ENCODE measurements around the gene PCGF1. TPM values are rescaled to one million over a fixed set of nuclear protein-coding genes. Genes with fewer than 3 reads are reported as not detected.

The PCGF1 gene
- total and polyA plus RNA-seq, 2 of the 8 experiments (the other 6 are each of a cell fraction or from before 2014, with no cell fraction given): 10.0 to 23.7 TPM

- no peak overlapping the region for H2AFZ ChIP-seq (ENCODE audit: low read length)
- TF ChIP-seq POU5F1 (IDR thresholded peaks at IDR 0.05; ENCODE audit: low read depth, low read length): no peak
- no peak for TF ChIP-seq SP1 (IDR thresholded peaks at IDR 0.05; ENCODE audit: low read depth, low read length)
- TF ChIP-seq ATF3 (IDR thresholded peaks at IDR 0.05; ENCODE audit: insufficient read depth, low read depth, low read length): no peak
- no peak for TF ChIP-seq EGR1 (IDR thresholded peaks at IDR 0.05; ENCODE audit: borderline replicate concordance, low read depth, low read length)
- TF ChIP-seq CHD1 (IDR thresholded peaks at IDR 0.05; ENCODE audit: low read depth, low read length): no peak
- TF ChIP-seq CTBP2 (IDR thresholded peaks at IDR 0.05; ENCODE audit: borderline replicate concordance, insufficient read depth, insufficient read length, low read length): no peak
- TF ChIP-seq TEAD4 (IDR thresholded peaks at IDR 0.05; ENCODE audit: low read depth, low read length): no peak
- H3K4ac ChIP-seq (replicated peaks; ENCODE audit: insufficient read length, low read depth, low read length): no peak overlapping the region
- peaks cover 0 to 6% of the 10 kb centered on the region in 2 experiments for H4K20me1 ChIP-seq (replicated peaks in 1 of 2; ENCODE audit: control insufficient read depth in 1 of 2, insufficient read depth in 2 of 2, low read length in 2 of 2)
- H2BK20ac ChIP-seq (ENCODE audit: low read length): no peak overlapping the region
- H2BK12ac ChIP-seq (ENCODE audit: low read depth, low read length): no peak overlapping the region
- no peak overlapping the region for H4K8ac ChIP-seq (ENCODE audit: extremely low read depth, insufficient read depth, low read length)
- no peak overlapping the region for H2BK120ac ChIP-seq (replicated peaks; ENCODE audit: low read depth, low read length)
- H2BK5ac ChIP-seq (ENCODE audit: low read depth, low read length): no peak overlapping the region
- no peak overlapping the region for H3K4me3 ChIP-seq (ENCODE audit: extremely low read depth in 1 of 4, insufficient read depth in 2 of 4, low read depth in 3 of 4, low read length in 4 of 4)
- H3K79me2 ChIP-seq (ENCODE audit: control insufficient read depth in 1 of 2, insufficient read depth in 2 of 2, low read length in 2 of 2): peaks cover 0 to 3% of the 10 kb centered on the region in 2 experiments; a peak in 1 of 4 replicates
- H3K56ac ChIP-seq (replicated peaks; ENCODE audit: insufficient read length, low read depth, low read length): no peak overlapping the region
- peaks cover 0 to 9% (median 4%) of the 10 kb centered on the region in 4 experiments; a peak in 6 of 8 replicates for H3K36me3 ChIP-seq (ENCODE audit: control insufficient read depth in 2 of 4, insufficient read depth in 4 of 4, low read length in 3 of 4)
- no peak overlapping the region for H4K5ac ChIP-seq (ENCODE audit: insufficient read length, low read depth, low read length)
- H3K9me3 ChIP-seq (ENCODE audit: insufficient read depth in 2 of 2, low read depth in 1 of 2, low read length in 1 of 2): no peaks in the 10 kb centered on the region
- H3K27ac ChIP-seq (ENCODE audit: low read depth, low read length): no peak overlapping the region
- CTCF ChIA-PET (ENCODE audit: partially characterized antibody): interaction anchor here (1.0 to 3.5 kb wide), 9 partner anchors 8 to 82 kb away, joined by 3 to 20 read pairs (median 6); partner anchors contain the start of genes DQX1, LOXL3 and TLX2
- no peak overlapping the region for H2AK5ac ChIP-seq (ENCODE audit: low read depth, low read length)
- H2BK15ac ChIP-seq (ENCODE audit: low read length): no peak overlapping the region
- H3K4me2 ChIP-seq (ENCODE audit: insufficient read depth in 1 of 2, low read depth in 2 of 2, low read length in 2 of 2): no peak overlapping the region; a peak in 1 of 4 replicates
- H4K91ac ChIP-seq (replicated peaks; ENCODE audit: insufficient read length, low read length): no peak overlapping the region
- H3K27me3 ChIP-seq (replicated peaks in 1 of 4; ENCODE audit: control insufficient read depth in 3 of 4, extremely low read depth in 1 of 4, insufficient read depth in 3 of 4, low read length in 3 of 4): peaks cover 51 to 80% (median 76%) of the 10 kb centered on the region in 4 experiments
- H3K9ac ChIP-seq (replicated peaks in 1 of 4; ENCODE audit: extremely low read depth in 1 of 4, low read depth in 3 of 4, low read length in 3 of 4): no peak overlapping the region
- H3K23ac ChIP-seq (ENCODE audit: insufficient read length): no peak overlapping the region
- 93% methylated on average over 14 of the region's 14 CpGs; no CpG with 5 or more reads in 1 of the 2 experiments for WGBS, 2 experiments (ENCODE audit: extremely low coverage in 1 of 2, insufficient coverage in 1 of 2, insufficient read length in 1 of 2, insufficient replicate concordance in 2 of 2, low coverage in 1 of 2, low lambda C conversion rate in 2 of 2, missing lambda C conversion rate in 1 of 2)
- no peaks in the 10 kb centered on the region for H3K79me1 ChIP-seq (ENCODE audit: low read depth, low read length)
- DNase-seq (ENCODE audit: low read depth in 1 of 2, low spot score in 2 of 2): no peak
- H3K18ac ChIP-seq (ENCODE audit: extremely low read depth, low read length): no peak overlapping the region
- no peak overlapping the region for H3K14ac ChIP-seq (ENCODE audit: insufficient read length)
- peaks cover 7 to 37% (median 30%) of the 10 kb centered on the region in 4 experiments for H3K4me1 ChIP-seq (replicated peaks in 1 of 4; ENCODE audit: control insufficient read depth in 3 of 4, insufficient read depth in 4 of 4, low read length in 3 of 4)
- POLR2A ChIA-PET (ENCODE audit: partially characterized antibody): interaction anchor here (1.2 to 3.9 kb wide), 5 partner anchors 10 to 69 kb away, joined by 4 to 17 read pairs (median 11); partner anchors contain the start of genes DQX1 and WBP1
- peaks cover 26% of the 10 kb centered on the region for H3K23me2 ChIP-seq (ENCODE audit: low read depth, low read length)
- FAIRE-seq: no peak
Measured at GRCh38 chr2:74505448-74506246, 1.8 kb downstream of the PCGF1 start.
